Tibial nerve (tissue), 4 donors: ENCODE data around the gene AGMO.

Source experiments
- EP300 ChIP-seq, 2 donors: sonication (generic); formaldehyde crosslinking; IDR thresholded peaks; one replicate each; pipeline ENCODE4 v1.6.1; 2017; ENCODE audit warnings: antibody characterized with exemption in 2 of 2, mild to moderate bottlenecking in 1 of 2
- POLR2A ChIP-seq, 2 donors: fragments of 450-650 bp; IDR thresholded peaks; one replicate each; pipeline ENCODE4 v1.6.1; 2017; ENCODE audit warnings: antibody characterized with exemption in 2 of 2, mild to moderate bottlenecking in 2 of 2, moderate library complexity in 2 of 2
- TF ChIP-seq, protein P1 (sequence below), 5 experiments: fragments of 200-600 bp in 3 of 5; fragments of 450-650 bp in 2 of 5; sonication (generic) in 3 of 5; IDR thresholded peaks; one replicate each; pipeline ENCODE4 v1.5.1; 2016 to 2019; ENCODE audit warnings: antibody characterized with exemption in 5 of 5, mild to moderate bottlenecking in 3 of 5, moderate library complexity in 2 of 5

DNA sequence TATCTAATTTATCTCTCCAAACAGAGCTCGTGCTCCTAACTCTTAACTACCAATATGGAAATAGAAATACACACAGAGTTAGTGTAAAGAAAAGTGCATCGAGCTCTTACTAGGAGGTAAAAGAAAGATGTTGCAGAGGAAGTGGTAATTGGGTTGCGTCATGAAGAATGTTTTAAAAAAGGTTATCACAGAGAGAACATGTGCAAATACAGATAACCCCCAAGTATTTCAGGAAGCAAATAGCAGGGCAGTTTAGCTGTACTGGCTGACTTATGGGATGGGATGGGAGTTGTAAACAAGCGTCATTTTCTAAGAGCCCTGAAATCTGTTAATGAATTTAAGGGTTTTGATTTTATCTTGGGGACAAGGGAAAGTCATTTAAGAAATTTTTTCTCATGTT, 153.9 kb downstream of the AGMO start:
- TF ChIP-seq POLR2A (IDR thresholded peaks at IDR 0.05) (no peak), EP300 (IDR thresholded peaks at IDR 0.05) (no peak)
- TF ChIP-seq, protein P1, sequence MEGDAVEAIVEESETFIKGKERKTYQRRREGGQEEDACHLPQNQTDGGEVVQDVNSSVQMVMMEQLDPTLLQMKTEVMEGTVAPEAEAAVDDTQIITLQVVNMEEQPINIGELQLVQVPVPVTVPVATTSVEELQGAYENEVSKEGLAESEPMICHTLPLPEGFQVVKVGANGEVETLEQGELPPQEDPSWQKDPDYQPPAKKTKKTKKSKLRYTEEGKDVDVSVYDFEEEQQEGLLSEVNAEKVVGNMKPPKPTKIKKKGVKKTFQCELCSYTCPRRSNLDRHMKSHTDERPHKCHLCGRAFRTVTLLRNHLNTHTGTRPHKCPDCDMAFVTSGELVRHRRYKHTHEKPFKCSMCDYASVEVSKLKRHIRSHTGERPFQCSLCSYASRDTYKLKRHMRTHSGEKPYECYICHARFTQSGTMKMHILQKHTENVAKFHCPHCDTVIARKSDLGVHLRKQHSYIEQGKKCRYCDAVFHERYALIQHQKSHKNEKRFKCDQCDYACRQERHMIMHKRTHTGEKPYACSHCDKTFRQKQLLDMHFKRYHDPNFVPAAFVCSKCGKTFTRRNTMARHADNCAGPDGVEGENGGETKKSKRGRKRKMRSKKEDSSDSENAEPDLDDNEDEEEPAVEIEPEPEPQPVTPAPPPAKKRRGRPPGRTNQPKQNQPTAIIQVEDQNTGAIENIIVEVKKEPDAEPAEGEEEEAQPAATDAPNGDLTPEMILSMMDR (IDR thresholded peaks at IDR 0.05), result no peak
